IMR-90 (cell line): Measurements from ENCODE around the gene BLOC1S5. TPM values are rescaled to one million over a fixed set of nuclear protein-coding genes. Genes with fewer than 3 reads are reported as not detected.

ENCODE experiments used
- BHLHE40 ChIP-seq: fragments of 150-350 bp; IDR thresholded peaks from 2 replicates; pipeline ENCODE4 v1.6.1; 2016; ENCODE audit warnings: mild to moderate bottlenecking, low read depth, low read length
- ELK1 ChIP-seq: fragments of 150-350 bp; IDR thresholded peaks from 2 replicates; pipeline ENCODE4 v1.6.1; 2016; ENCODE audit warnings: low read depth, mild to moderate bottlenecking, low read length, moderate library complexity, borderline replicate concordance
- MXI1 ChIP-seq: IDR thresholded peaks from 2 replicates; pipeline ENCODE4 v1.6.1; 2012; ENCODE audit warnings: low read depth, mild to moderate bottlenecking, low read length, moderate library complexity, borderline replicate concordance
- RAD21 ChIP-seq: IDR thresholded peaks from 2 replicates; pipeline ENCODE4 v1.6.1; 2012; ENCODE audit warnings: low read length, improper control_type of control experiment
- RFX5 ChIP-seq: IDR thresholded peaks from 2 replicates; pipeline ENCODE4 v1.8.0; 2012; ENCODE audit warnings: low read depth, mild to moderate bottlenecking, low read length, moderate library complexity
- polyA plus RNA-seq, 3 experiments: library from polyadenylated mRNA; depleted of rRNA; stranded (reverse); fragments of >200 nt; gene quantifications; 2 replicates each; pipeline ENCODE4 v1.2.3, GENCODE V29; 2012; ENCODE audit warnings: low replicate concordance in 1 of 3
- total RNA-seq: library from RNA; depleted of rRNA; stranded (reverse); fragments of >200 nt; gene quantifications from 2 replicates; pipeline ENCODE4 v1.2.3, GENCODE V29; 2012

BLOC1S5 gene
- total and polyA plus RNA-seq, 2 of the 4 experiments (the other 2 are of a cell fraction): 4.8 to 17.2 TPM

GRCh38 chr6:8063761-8064637 lies at the start of gene BLOC1S5 (continued):
- TF ChIP-seq RAD21: peak; percentile 2; the same call in 1 of the 2 replicates
- TF ChIP-seq MXI1: peak; percentile 29; the same call in 1 of the 2 replicates
- TF ChIP-seq RFX5: no peak
- peak; percentile 27; the same call in 1 of the 2 replicates for TF ChIP-seq BHLHE40
- TF ChIP-seq ELK1: no peak
